GM19438 (cell line): ENCODE measurements around the gene NEK8.

ENCODE experiments used
- ATAC-seq: cut with Tn5 transposase; IDR thresholded peaks from one replicate; pipeline ENCODE4 v1.9.1; 2021; ENCODE audit warnings: low read depth; ENCODE audit not compliant: unreplicated experiment

Gene NEK8

DNA sequence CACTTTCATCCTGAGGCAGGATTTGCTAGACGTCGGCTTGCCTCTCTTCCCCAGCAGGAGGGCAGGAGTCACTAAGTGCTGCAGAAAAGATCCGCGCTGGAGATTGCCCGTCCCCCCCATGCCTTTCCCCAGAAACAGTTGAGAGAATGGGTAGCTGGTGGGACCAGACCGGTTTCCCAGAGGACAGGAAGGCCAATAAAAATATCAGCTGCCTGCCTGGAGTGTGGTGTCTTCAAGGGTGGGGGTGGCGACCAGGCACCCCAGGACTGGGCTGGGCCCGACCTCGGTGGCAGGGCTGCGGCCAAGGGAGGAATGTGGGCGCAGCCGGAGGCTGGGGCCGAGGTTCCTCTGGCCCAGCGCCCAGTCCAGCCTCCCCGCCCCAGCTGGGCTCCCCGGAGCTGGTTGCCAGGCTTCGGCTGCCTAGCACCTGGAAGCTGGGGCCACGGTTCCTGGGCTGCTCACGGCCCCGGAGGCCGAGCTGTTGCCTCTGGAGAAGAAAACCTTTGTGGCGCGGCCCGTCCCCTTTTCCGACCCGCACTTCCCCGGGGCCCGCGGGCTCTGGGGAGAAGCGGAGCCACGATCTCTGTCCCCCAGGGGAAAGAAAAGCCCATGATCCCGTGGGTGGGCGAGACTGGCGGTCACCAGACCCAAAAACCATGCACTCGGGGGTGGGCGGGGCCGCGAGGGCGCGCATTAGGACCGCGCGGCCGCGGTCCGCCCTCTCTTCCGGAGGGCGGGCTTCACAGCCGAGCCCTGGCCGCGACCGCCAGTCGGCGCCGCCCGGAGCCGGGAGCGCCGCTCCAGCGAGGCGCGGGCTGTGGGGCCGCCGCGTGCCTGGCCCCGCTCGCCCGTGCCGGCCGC, 14.9 kb downstream of the NEK8 start, which contains the start of gene TRAF4:
Gene TRAF4, plus strand, starts transcription at position 769 of the 861 bp plus-strand sequence. CDS start 102 bp downstream, outside the sequence.
- ATAC-seq, result peak; percentile 52

DNA sequence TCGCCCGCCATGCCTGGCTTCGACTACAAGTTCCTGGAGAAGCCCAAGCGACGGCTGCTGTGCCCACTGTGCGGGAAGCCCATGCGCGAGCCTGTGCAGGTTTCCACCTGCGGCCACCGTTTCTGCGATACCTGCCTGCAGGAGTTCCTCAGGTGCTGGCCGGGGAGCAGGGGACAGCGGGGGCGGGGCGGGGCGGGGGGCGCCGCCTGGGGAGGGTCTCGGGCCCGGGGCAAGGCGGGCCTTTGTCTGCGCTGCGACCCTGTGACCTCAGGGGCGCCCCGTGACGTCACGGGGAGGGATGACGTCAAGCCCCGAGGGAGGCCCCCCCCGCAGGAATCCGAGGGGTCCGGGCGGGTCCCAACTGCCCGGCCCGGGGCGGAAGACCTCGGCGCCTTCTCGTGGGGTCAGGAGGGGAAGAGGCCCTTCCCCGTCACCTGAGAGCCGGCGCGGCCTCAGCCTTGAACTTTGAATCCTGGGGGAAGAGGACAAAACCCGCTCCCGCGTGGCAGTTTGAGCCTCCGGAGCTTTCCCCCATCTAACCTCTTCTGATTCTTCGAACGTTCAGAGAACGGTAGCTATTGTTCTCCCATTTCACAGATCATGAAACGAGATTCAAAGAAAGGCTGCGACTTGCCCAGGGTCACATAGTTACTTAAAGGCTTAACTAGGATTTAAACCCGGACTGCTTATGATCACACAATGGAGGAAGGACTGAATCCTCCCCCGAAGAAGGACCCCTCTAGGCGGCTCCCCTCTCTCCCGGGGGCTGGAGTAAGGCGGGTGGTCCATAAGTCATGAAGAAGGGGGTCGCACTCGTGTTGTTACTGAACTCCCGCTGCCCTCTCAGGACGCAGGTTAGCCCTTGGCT, 15.8 kb downstream of the NEK8 start:
- no peak for ATAC-seq

DNA sequence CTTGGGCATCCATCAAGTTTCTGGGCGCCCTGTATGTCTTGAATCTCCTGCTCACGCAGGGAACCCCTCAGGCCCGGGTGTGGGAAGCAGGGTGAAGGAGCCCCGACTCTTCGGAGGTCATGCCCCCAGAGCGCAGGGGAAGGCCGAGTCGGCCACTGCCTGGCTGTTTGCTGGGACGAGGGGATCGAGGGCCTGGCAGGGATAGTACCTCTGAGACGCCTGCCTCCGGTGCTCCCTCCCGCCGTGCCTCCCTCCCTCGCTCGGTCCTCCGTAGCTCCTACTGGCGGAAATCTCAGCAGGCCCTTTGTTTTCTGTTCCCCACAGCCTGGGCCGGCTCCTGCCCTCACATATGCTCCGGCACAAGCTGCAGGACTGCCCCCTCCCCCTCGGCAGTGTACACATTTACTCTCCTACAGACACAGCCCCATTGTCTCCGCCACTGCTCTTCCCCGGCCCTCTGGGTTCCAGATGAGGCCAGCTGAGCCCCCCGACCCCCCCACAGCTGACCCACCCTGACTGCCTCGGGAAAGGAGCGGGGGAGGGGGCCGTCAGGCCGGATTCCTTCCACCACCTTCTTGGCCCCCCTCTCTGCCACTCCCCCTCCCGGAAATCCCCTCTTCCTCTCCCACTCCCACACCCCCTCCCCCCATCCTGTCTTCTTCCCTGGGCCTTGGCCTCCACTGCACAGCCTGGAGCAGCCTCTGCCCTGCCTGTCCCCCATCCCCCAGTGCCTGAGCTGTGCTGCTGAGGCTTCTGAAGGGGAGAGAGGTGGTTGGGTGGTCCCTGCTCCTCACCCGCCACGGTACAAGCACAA, 16.6 kb downstream of the NEK8 start:
- no peak for ATAC-seq

DNA sequence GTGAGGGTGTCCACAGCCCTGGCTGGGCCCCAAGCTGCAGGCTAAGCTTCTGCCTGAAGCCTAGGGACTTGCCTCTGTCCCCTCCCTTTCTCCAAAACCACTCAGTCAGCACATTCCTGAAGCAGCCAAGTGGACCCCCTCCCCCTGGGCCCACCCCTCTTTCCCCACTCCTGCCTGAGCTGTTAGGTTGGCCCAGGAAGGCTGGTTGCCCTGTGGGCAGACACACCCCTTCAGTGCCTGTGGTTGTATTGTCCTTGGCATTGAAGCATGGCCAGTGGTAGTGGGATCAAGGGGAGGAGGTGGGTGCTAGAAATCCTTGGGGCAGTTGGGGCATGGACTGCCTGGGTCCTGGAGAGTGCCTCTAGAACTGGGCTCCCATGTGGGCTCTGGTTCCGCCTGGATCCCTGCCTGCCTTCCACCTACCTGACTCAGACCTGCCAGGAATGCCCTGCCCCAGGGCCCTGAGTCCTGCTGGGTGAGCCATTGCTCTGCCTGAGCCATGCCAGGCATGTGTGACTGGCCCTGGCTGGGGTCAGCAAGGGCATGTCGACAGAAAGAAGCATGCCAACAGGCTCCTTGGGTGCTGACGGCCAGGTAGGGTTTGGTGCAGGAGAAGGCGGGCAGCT, 17.3 kb downstream of the NEK8 start:
- ATAC-seq, result no peak

DNA sequence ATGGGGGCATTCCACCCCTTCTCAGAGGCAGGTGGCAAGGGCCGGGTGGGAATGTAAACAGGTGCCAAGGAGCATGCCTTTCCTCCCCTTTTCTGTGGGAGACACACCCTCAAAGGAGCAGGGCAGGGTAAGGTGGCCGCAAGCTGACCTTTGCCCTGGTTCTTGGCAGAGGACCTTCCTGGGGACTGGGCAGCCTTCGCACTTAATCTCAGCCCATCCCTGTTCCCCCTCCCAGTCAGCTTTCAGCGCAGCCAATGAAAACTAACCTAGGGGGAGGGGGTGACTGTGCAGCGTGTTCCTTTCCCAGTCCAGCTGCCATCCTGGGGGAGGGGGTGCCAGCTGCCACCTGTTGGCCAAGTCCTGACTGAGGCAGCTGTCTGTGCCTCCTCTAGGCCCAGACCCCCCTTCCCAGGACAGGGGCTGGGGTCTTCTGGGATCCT, 18.0 kb downstream of the NEK8 start:
- no peak for ATAC-seq

DNA sequence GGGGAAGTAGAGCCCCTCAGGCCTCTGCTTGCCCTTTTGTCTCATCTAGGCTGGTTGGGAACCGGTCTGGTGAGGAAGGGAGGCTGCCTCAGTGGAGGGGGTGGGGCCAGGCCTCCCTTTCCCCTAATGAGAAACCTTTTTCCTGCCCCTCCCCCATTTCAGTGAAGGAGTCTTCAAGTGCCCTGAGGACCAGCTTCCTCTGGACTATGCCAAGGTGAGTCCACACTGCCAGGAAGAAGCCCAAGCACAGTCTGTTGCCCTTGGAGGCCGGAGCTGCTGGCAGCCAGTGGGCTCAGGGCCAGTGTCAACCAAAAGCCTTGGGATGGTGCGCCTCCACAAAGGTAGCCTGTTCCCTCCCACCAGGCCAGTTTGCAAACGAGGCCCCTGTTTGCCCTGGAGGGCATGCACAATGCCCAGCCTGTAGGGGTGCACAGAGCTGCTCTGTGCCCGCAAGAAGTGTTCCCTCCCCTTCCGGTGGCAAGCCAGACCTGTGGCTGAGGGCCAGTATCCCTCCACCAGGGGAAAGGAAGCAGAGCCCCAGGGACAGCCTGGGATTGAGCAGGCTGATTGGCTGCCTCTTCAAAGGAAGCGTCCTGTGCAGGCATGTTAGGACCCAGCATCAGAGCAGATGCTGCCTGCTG, 18.6 kb downstream of the NEK8 start:
- no peak for ATAC-seq

DNA sequence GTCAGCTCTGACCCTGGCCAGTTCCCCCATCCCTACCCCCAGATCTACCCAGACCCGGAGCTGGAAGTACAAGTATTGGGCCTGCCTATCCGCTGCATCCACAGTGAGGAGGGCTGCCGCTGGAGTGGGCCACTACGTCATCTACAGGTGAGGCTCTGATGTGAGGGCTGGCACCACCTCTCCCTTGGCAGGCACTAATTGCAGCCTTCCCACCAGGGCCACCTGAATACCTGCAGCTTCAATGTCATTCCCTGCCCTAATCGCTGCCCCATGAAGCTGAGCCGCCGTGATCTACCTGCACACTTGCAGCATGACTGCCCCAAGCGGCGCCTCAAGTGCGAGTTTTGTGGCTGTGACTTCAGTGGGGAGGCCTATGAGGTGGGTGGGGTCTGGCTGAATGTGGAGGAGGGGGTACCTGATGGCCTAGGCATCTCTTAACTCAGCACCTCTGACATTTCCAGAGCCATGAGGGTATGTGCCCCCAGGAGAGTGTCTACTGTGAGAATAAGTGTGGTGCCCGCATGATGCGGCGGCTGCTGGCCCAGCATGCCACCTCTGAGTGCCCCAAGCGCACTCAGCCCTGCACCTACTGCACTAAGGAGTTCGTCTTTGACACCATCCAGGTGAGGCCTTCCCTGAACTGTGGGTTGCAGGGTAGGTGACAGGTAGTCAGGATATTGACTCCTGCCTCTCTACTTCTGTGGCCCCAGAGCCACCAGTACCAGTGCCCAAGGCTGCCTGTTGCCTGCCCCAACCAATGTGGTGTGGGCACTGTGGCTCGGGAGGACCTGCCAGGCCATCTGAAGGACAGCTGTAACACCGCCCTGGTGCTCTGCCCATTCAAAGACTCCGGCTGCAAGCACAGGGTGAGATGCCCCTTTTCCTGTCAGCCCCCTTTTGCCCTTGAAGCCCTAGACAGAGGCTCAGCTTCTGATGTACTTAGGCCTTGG, 19.5 kb downstream of the NEK8 start:
- no peak for ATAC-seq

DNA sequence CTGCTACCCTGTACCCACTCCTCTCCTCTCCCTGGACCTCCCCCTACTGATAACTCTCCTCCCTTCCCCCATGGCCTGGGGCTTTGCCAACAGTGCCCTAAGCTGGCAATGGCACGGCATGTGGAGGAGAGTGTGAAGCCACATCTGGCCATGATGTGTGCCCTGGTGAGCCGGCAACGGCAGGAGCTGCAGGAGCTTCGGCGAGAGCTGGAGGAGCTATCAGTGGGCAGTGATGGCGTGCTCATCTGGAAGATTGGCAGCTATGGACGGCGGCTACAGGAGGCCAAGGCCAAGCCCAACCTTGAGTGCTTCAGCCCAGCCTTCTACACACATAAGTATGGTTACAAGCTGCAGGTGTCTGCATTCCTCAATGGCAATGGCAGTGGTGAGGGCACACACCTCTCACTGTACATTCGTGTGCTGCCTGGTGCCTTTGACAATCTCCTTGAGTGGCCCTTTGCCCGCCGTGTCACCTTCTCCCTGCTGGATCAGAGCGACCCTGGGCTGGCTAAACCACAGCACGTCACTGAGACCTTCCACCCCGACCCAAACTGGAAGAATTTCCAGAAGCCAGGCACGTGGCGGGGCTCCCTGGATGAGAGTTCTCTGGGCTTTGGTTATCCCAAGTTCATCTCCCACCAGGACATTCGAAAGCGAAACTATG, 20.4 kb downstream of the NEK8 start:
- no peak for ATAC-seq

DNA sequence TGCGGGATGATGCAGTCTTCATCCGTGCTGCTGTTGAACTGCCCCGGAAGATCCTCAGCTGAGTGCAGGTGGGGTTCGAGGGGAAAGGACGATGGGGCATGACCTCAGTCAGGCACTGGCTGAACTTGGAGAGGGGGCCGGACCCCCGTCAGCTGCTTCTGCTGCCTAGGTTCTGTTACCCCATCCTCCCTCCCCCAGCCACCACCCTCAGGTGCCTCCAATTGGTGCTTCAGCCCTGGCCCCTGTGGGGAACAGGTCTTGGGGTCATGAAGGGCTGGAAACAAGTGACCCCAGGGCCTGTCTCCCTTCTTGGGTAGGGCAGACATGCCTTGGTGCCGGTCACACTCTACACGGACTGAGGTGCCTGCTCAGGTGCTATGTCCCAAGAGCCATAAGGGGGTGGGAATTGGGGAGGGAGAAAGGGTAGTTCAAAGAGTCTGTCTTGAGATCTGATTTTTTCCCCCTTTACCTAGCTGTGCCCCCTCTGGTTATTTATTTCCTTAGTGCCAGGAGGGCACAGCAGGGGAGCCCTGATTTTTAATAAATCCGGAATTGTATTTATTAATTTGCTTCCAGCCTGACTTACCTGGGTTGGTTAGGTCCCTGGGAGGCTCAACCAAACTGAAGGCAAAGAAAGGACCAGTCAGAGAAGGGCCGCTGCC, 21.1 kb downstream of the NEK8 start:
- no peak for ATAC-seq

DNA sequence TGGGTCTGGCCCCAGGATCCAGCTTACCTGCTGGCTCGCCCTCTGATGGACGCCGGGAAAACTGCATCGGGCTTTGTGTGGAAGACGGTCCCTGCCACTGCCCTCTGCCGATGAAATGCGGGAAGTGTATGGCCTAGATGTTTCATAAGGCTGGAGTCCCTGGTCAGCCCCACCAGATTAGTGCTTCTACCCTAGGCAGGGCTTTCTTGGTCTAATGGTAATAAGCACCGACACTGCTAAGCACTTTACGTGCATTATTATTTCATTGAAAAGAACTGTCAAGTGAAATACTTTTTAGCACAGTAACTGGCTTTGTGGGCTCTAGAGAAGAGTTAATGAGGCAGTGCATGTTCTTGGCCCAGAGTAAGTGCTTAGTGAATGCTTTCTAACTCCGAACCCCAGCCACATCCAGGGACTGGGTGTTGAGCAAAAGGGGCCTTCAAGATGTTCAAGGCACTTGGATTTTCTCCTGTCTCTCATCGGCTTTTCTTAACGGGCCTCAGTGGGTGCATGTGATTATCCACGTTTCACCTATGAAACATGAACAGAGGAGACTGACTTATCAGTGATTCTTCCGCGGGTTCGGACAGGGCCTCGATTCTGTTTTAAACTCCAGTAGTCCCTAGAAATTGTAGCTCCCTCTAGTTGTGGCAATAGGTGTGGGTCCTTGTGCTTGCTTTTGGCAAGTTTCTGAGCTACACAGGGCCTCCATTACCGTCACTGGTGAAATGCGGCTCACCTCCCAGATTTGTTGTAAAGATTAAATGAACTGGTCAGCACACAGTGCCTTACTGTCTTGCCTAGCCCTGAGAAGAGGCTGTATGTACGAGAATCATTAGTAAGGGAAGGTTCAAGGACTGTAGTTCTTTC, 21.8 kb downstream of the NEK8 start:
- ATAC-seq, result no peak

DNA sequence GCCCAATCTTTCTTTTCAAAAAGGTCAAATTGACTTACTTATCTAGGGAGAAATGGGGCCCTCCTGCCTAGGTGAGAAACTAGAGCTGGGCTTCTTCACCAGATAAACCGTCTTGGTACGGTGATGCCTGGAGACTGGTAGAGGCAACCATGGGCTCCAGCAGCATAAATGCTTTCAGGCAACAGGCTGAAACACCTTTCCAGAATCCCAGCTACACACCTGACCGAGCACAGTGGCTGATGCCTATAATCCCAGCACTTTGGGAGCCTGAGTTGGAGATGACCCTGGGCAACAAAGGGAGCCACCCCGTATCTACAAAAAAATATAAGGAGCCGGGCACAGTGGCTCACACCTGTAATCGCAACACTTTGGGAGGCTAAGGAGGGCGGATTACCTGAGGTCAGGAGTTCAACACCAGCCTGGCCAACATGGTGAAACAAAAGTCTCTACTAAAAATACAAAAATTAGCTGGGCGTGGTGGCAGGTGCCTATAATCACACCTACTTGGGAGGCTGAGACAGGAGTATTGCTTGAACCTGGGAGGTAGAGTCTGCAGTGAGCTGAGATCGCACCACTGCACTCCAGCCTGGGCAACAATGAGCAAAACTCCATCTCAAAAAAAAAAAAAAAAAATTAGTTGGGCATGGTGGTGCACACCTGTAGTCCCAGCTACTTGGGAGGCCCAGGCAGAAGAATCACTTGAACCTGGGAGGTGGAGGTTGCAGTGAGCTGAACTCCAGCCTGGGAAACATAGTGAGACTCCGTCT, 23.2 kb downstream of the NEK8 start:
- no peak for ATAC-seq

DNA sequence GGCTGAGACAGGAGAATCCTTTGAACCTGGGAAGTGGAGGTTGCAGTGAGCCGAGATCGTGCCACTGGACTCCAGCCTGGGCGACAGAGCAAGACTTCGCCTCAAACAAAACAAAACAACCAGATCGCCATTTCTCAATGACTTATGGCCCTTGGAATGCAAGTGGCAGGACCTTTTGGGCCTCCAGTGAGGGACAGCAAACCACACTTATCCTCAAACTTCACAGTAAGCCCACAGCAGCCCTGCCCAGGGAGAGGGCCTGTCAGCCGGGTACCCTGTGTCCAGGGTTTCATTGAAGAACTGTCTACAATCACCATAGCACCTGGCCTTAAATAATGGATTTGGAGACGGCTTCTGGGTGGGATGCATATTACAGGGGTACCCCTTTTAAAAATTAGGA, 26.9 kb downstream of the NEK8 start:
- ATAC-seq, result no peak

DNA sequence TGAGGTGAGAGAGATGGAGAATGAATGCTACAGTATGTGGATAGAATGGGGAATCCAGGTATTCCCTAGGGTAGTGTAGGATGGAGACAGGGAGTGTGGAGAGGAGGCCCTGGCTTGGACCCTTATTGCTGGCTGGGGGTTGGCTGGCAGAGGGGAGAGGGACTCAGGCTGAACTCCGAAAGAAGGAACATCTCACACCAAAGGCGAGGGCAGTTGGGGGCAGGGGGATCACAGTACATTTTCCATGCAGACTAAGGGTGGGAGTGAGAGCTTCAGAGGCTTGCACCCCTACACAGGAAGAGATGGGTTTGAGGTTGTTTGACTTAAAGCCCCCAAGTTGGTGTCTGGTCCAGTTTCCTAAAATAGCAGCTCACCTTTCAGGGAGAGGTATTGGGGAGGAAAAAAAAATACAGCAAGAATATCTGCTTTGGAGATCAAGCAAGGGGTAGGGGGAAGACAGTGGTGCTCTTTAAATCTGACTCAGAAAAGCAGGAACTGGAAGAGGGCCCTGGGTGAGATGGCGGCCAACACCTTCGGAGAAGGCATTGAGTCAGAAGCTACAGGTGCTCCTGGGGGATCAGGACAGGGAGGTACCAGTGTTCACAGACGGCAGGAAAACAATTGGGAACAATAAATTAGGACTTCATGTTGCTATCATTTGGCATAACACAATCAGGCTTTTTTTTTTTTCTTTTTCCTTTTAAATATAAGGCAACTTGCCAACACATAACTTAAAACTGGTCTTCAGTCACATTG, 27.6 kb downstream of the NEK8 start:
- no peak for ATAC-seq

DNA sequence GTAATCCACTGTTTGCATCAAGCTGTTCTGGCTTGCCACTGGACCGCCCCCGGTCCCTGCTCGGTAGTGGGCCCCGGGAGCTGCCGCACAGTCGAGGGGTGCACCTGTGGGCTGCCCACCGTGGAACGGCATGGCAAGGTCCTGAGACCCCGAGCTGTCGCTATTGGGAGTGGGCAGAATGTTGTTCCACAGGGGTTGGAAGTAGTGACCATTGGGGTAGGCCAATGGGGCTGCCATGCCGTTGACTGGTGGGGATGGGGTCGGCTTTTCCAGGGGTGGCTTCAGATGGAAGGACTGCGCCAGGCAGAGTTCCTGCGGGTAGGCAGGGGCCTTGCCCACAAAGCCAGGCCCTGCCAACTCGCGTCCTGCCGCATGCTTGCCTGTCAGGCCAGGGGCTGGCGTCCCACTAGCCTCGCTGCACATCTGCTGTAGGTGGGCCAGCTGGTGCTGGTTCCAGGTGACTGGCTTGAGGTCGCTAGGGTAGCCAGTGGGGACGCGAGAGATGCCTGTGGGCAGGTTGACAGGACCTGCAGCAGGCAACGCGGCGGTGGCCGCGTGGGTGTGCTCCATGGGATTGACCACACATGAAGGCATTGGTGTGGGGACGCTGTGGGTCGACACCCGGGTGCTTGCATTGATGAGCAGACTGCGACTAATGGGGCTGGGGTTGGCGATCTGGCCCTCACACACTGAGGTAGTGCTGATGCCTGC, 30.0 kb downstream of the NEK8 start:
- no peak for ATAC-seq
